Body of pancreas (tissue), 4 donors: ENCODE data around the gene SIK3. TPM values are rescaled to one million over a fixed set of nuclear protein-coding genes. Genes with fewer than 3 reads are reported as not detected.

Source experiments
- ATAC-seq: fragments of 150-250 bp; one replicate; pipeline ENCODE4 v1.9.1; 2016
- DNase-seq, 4 donors: peaks; one replicate each; pipeline ENCODE4 v3.0.0-alpha.2; 2019
- H3K27ac ChIP-seq, 4 donors: fragments of 200-600 bp; sonication (generic); 1 replicate in 3 of 4; 2 replicates in 1 of 4; pipeline versions ENCODE4 v1.5.1 to v1.6.1; 2016 to 2019; ENCODE audit warnings: mild to moderate bottlenecking in 1 of 4, mixed read lengths in 1 of 4, moderate library complexity in 1 of 4
- H3K27me3 ChIP-seq, 2 donors: fragments of 200-600 bp; sonication (generic); one replicate each; pipeline ENCODE4 v1.6.0; 2016; ENCODE audit warnings: mild to moderate bottlenecking in 1 of 2
- H3K36me3 ChIP-seq, 2 donors: fragments of 200-600 bp; sonication (generic); replicated peaks in 1 of 2; 2 replicates each; pipeline ENCODE4 v1.5.1; 2016; ENCODE audit warnings: low read depth in 2 of 2; ENCODE audit not compliant: insufficient read depth in 1 of 2
- H3K4me1 ChIP-seq: fragments of 200-600 bp; sonication (generic); one replicate; pipeline ENCODE4 v1.6.0; 2016
- H3K4me3 ChIP-seq, 2 donors: fragments of 200-600 bp; sonication (generic); 1 replicate in 1 of 2; 2 replicates in 1 of 2; pipeline ENCODE4 v1.5.1; 2016 to 2019
- H3K9me3 ChIP-seq, 3 donors: fragments of 200-600 bp; sonication (generic); 1 replicate in 2 of 3; 2 replicates in 1 of 3; pipeline ENCODE4 v1.5.1; 2016
- POLR2A ChIP-seq, 3 donors: fragments of 450-650 bp; IDR thresholded peaks; one replicate each; pipeline ENCODE4 v1.6.1; 2016; ENCODE audit warnings: antibody characterized with exemption in 3 of 3, mild to moderate bottlenecking in 2 of 3
- WGBS, 2 donors: methylation state at CpG; one replicate each; pipeline ENCODE4 v1.1.5; 2017; 5-methylcytosine and 5-hydroxymethylcytosine counted together
- intact Hi-C: fragments of 100-400 bp; cut with DNase I; formaldehyde crosslinking; loops from one replicate; pipeline ENCODE4 v1.15.1; 2023
- total RNA-seq, 2 donors: library from RNA; depleted of rRNA; stranded (reverse); fragments of >200 nt; gene quantifications; one replicate each; pipeline ENCODE4 v1.1.0, GENCODE V29; 2016
- TF ChIP-seq, protein P1 (sequence below), 7 experiments: fragments of 450-650 bp in 4 of 7; fragments of 200-600 bp in 3 of 7; sonication (generic) in 3 of 7; IDR thresholded peaks; one replicate each; pipeline ENCODE4 v1.5.1; 2016 to 2019; ENCODE audit warnings: antibody characterized with exemption in 7 of 7

SIK3 gene
- total RNA-seq, 2 donors from 2014 or later: 24.1 to 46.1 TPM

DNA sequence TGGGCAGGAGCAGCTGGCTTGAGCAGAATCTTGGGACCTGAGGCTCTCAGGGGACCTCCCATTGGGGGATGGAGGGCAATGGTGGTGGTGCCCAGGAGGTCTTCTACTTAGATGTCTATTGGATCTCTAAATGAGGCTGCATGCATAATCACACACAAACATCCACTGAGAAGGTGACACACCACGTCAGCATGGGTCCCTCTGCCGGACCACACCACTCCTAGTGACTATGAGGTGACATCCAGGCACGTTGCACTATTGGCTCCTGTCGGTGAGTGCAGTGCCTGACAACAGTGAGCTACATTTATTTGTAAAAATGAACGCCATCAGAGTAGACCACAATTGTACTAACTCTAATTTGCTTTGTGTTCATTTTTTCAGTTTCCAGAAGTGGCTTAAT is 272.8 kb downstream of the SIK3 start:
- no peak for DNase-seq
- Histone ChIP-seq H3K4me1 (peaks cover 11% of the 10 kb centered on the region), H3K36me3 (no peaks in the 10 kb centered on the region), H3K9me3 (no peaks in the 10 kb centered on the region), H3K27ac (no peak overlapping the region), H3K27me3 (no peaks in the 10 kb centered on the region), H3K4me3 (no peak overlapping the region)
- TF ChIP-seq, protein P1, sequence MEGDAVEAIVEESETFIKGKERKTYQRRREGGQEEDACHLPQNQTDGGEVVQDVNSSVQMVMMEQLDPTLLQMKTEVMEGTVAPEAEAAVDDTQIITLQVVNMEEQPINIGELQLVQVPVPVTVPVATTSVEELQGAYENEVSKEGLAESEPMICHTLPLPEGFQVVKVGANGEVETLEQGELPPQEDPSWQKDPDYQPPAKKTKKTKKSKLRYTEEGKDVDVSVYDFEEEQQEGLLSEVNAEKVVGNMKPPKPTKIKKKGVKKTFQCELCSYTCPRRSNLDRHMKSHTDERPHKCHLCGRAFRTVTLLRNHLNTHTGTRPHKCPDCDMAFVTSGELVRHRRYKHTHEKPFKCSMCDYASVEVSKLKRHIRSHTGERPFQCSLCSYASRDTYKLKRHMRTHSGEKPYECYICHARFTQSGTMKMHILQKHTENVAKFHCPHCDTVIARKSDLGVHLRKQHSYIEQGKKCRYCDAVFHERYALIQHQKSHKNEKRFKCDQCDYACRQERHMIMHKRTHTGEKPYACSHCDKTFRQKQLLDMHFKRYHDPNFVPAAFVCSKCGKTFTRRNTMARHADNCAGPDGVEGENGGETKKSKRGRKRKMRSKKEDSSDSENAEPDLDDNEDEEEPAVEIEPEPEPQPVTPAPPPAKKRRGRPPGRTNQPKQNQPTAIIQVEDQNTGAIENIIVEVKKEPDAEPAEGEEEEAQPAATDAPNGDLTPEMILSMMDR (IDR thresholded peaks at IDR 0.05): no peak
- TF ChIP-seq POLR2A (IDR thresholded peaks at IDR 0.05): no peak
- WGBS, 2 donors: 78 to 81% methylated on average over 5 of the region's 5 CpGs
- ATAC-seq: no peak
- intact Hi-C loops: no loop called here

DNA sequence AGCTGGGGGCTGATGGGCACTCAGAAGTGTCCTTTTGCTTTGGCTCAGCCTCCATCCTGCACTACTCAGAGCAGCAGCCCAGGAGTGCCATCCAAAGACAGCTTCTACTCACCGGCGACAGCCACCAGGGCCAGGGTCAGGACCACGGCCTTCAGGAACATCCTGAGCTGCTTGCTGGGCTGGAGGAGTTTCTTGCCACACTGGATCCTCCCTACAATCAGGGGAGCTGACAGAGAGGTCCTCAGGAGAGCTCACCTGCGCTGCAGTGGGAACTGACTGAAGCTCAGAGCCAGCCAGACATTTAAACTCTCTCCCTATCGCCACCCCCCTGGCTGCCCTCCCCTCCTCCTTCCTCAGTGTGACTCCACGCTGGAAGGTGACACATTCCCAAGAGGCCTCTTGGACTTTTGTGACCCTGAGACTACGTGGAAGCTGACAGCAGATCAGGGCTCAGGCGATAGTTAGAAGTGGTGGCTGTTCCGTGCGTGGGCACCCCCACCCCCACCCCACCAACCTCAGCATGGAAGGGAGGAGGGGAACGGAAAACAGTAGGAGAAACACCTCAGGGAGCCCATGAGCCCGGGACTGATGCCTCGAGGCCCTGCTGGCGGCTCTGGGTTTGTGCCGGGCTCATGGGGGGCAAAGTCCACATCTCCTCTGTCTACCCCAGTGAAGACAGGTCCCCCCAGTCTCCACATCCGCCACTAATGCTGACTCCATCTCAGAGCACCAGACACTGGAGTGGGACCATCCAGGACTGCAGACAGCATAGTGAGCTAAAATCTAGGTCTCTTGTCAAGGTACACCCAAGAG is 275.0 kb downstream of the SIK3 start, which contains the start of gene APOA4:
Gene APOA4, minus strand, starts transcription at position 274 of the 813 bp plus-strand sequence. Its CDS starts 113 bp downstream, at position 161.
- no peaks in the 10 kb centered on the region for H3K9me3 ChIP-seq
- no peak for TF ChIP-seq POLR2A (IDR thresholded peaks at IDR 0.05)
- TF ChIP-seq, protein P1 (IDR thresholded peaks at IDR 0.05): no peak

DNA sequence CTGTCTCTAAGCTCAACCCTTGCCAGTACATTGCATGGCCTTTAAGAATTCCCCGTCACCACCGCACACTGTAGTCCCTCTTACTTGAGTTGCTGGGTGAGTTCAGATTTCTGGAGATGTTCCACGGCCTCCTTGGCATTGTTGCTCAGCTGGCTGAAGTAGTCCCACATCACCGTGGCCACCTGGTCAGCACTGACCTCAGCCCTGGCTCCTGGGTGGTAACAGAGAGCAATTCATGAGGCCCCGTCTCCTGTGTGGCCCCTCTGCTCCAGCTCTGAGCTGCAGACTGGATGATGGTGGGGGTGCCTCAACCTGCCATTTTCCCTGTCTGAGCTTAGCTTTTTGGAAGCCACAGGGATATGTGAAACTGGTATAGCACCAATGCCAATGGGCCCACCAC is 275.7 kb downstream of the SIK3 start:
- TF ChIP-seq, protein P1 (IDR thresholded peaks at IDR 0.05): no peak
- ATAC-seq: no peak
- H3K27me3 ChIP-seq: no peaks in the 10 kb centered on the region
- no peak overlapping the region for H3K4me3 ChIP-seq
- H3K4me1 ChIP-seq: no peaks in the 10 kb centered on the region
- no peak overlapping the region for H3K27ac ChIP-seq
- H3K36me3 ChIP-seq: no peaks in the 10 kb centered on the region
- 70 to 78% methylated on average over 5 of the region's 5 CpGs for whole genome bisulfite sequencing, 2 donors
- DNase-seq: no peak
- H3K9me3 ChIP-seq: no peaks in the 10 kb centered on the region
- intact Hi-C loops: no loop called here

More for the DNA sequence above, 275.0 kb downstream of the SIK3 start, which contains the start of gene APOA4:
- WGBS, 2 donors: 61 to 70% methylated on average over 3 to 15 of the region's 16 CpGs
- Histone ChIP-seq H3K4me3 (no peak within 1 kb of the TSS), H3K27ac (no peak within 1 kb of the TSS), H3K27me3 (no peaks in the 10 kb centered on the region), H3K4me1 (no peaks in the 10 kb centered on the region), H3K36me3 (no peaks in the 10 kb centered on the region)
- DNase-seq: no peak
- intact Hi-C loops: no loop called here
- ATAC-seq: no peak

DNA sequence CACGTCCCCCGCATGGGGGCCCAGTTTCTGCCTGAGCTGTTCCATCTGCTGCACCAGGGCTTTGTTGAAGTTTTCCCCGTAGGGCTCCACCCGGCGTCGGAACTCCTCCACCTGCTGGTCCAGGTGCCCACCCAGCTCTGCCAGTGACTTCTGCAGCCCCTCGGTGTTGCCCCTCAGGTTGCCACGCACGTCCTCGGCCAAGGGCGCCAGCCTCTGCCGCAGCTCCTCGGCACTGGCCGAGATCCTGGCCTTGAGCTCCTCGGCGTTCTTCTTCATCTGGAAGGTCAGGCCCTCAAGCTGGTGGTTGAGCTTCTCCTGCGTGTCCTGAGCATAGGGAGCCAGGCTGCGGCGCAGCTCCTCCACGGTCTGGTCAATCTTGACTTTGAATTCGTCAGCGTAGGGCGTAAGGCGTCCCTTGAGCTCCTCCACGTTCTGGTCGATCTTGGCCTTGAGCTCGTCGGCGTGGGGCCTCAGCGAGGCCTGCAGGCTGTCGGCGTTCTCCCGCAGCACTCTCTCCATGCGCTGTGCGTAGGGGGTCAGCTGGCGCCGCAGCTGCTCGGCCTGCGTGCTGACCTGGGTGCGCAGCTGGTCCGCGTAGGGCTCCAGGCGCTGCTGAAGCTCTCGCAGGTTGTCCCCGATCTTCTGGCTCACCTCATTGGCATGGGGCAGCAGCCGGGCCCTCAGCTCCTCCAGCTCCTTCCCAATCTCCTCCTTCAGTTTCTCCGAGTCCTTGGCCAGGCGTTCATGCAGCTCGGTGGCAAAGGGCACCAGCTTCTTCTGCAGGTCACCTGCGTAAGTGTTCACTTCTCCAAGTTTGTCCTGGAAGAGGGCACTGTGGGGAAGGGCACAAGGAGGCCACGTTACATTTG is 276.9 kb downstream of the SIK3 start:
- no peaks in the 10 kb centered on the region for H3K9me3 ChIP-seq
- intact Hi-C loops: no loop called here
- no peaks in the 10 kb centered on the region for H3K36me3 ChIP-seq
- H3K27ac ChIP-seq: no peak overlapping the region
- ATAC-seq (no peak), DNase-seq (no peak)
- no peaks in the 10 kb centered on the region for H3K27me3 ChIP-seq
- H3K4me1 ChIP-seq: no peaks in the 10 kb centered on the region
- 91 to 93% methylated on average over 24 to 44 of the region's 51 CpGs for WGBS, 2 donors
- TF ChIP-seq, protein P1 (IDR thresholded peaks at IDR 0.05): no peak
- TF ChIP-seq POLR2A (IDR thresholded peaks at IDR 0.05): no peak
- H3K4me3 ChIP-seq: no peak overlapping the region
